ENCODE data around the gene ADCY5.

ADCY5 gene

GRCh38 chr3:123405936-123406510 lies 42.9 kb downstream of the ADCY5 start:
- H3K4me2 ChIP-seq (ENCODE audit: low read length): no peak overlapping the region
- H4K20me1 ChIP-seq (ENCODE audit: insufficient read depth, low read length): no peaks in the 10 kb centered on the region

GRCh38 chr3:123405021-123405420 lies 43.9 kb downstream of the ADCY5 start:
- H4K20me1 ChIP-seq (ENCODE audit: insufficient read depth, low read length): no peaks in the 10 kb centered on the region
- no peak overlapping the region for H2AFZ ChIP-seq (ENCODE audit: low read length)
- no peaks in the 10 kb centered on the region for H3K36me3 ChIP-seq (ENCODE audit: insufficient read depth, low read length)
- no peaks in the 10 kb centered on the region for H3K79me2 ChIP-seq (ENCODE audit: insufficient read depth, low read length)
- no peak overlapping the region for H3K27ac ChIP-seq (ENCODE audit: low read depth, low read length, poor library complexity, severe bottlenecking)
- H3K9me3 ChIP-seq (ENCODE audit: low read length): no peaks in the 10 kb centered on the region
- H3F3A ChIP-seq (ENCODE audit: insufficient read depth, low read length): no peaks in the 10 kb centered on the region
- no peak overlapping the region for H3K9ac ChIP-seq (ENCODE audit: low read length)
- H3K4me3 ChIP-seq (ENCODE audit: low read depth, low read length, poor library complexity, severe bottlenecking): no peak overlapping the region
- no peaks in the 10 kb centered on the region for H3K4me1 ChIP-seq (ENCODE audit: insufficient read depth, low read length, severe bottlenecking)
- TF ChIP-seq CTCF (IDR thresholded peaks at IDR 0.05; ENCODE audit: low read length) (no peak), EZH2 (IDR thresholded peaks at IDR 0.05; ENCODE audit: borderline replicate concordance, low read length) (no peak)
- H3K4me2 ChIP-seq (ENCODE audit: low read length): no peak overlapping the region
- peaks cover 4% of the 10 kb centered on the region; the same call in 1 of the 2 replicates for H3K27me3 ChIP-seq (ENCODE audit: insufficient read depth, low read length)
- H3K9me2 ChIP-seq (ENCODE audit: low read depth, low read length): no peaks in the 10 kb centered on the region

More at GRCh38 chr3:123405936-123406510, 42.9 kb downstream of the ADCY5 start:
- Histone ChIP-seq H3K9me3 (ENCODE audit: low read length) (no peaks in the 10 kb centered on the region), H3K9ac (ENCODE audit: low read length) (no peak overlapping the region), H3K9me2 (ENCODE audit: low read depth, low read length) (no peaks in the 10 kb centered on the region), H3K27ac (ENCODE audit: low read depth, low read length, poor library complexity, severe bottlenecking) (no peak overlapping the region), H3K4me3 (ENCODE audit: low read depth, low read length, poor library complexity, severe bottlenecking) (no peak overlapping the region), H3K36me3 (ENCODE audit: insufficient read depth, low read length) (no peaks in the 10 kb centered on the region), H3K27me3 (ENCODE audit: insufficient read depth, low read length) (peaks cover 4% of the 10 kb centered on the region; the same call in 1 of the 2 replicates), H3K4me1 (ENCODE audit: insufficient read depth, low read length, severe bottlenecking) (no peaks in the 10 kb centered on the region), H3K79me2 (ENCODE audit: insufficient read depth, low read length) (no peaks in the 10 kb centered on the region), H2AFZ (ENCODE audit: low read length) (no peak overlapping the region), H3F3A (ENCODE audit: insufficient read depth, low read length) (no peaks in the 10 kb centered on the region)
- TF ChIP-seq CTCF (IDR thresholded peaks at IDR 0.05; ENCODE audit: low read length) (no peak), EZH2 (IDR thresholded peaks at IDR 0.05; ENCODE audit: borderline replicate concordance, low read length) (no peak)

- Histone ChIP-seq H2AFZ (ENCODE audit: low read length) (no peak overlapping the region), H4K20me1 (ENCODE audit: insufficient read depth, low read length) (no peaks in the 10 kb centered on the region), H3K9me2 (ENCODE audit: low read depth, low read length) (no peaks in the 10 kb centered on the region), H3F3A (ENCODE audit: insufficient read depth, low read length) (no peaks in the 10 kb centered on the region), H3K9ac (ENCODE audit: low read length) (no peak overlapping the region), H3K4me3 (ENCODE audit: low read depth, low read length, poor library complexity, severe bottlenecking) (no peak overlapping the region), H3K79me2 (ENCODE audit: insufficient read depth, low read length) (no peaks in the 10 kb centered on the region), H3K9me3 (ENCODE audit: low read length) (no peaks in the 10 kb centered on the region), H3K36me3 (ENCODE audit: insufficient read depth, low read length) (no peaks in the 10 kb centered on the region), H3K27ac (ENCODE audit: low read depth, low read length, poor library complexity, severe bottlenecking) (no peak overlapping the region), H3K27me3 (ENCODE audit: insufficient read depth, low read length) (peaks cover 4% of the 10 kb centered on the region; the same call in 1 of the 2 replicates), H3K4me1 (ENCODE audit: insufficient read depth, low read length, severe bottlenecking) (no peaks in the 10 kb centered on the region), H3K4me2 (ENCODE audit: low read length) (no peak overlapping the region)
- TF ChIP-seq CTCF (IDR thresholded peaks at IDR 0.05; ENCODE audit: low read length) (no peak), EZH2 (IDR thresholded peaks at IDR 0.05; ENCODE audit: borderline replicate concordance, low read length) (no peak)
Measured at GRCh38 chr3:123404391-123404790, 44.5 kb downstream of the ADCY5 start.

Data from OCI-LY1 (cell line).